GM18909 (cell line): Measurements from ENCODE around the gene SUSD2.
"Not testable (repeated sequence)": the region's sequence is repeated elsewhere in the genome, so short reads cannot be mapped to it uniquely, and the experiment has no call there.

Experiments
- ATAC-seq: cut with Tn5 transposase; IDR thresholded peaks from one replicate; pipeline ENCODE4 v1.9.1; 2021; ENCODE audit warnings: mild to moderate bottlenecking; ENCODE audit not compliant: unreplicated experiment, poor library complexity

SUSD2 gene

DNA sequence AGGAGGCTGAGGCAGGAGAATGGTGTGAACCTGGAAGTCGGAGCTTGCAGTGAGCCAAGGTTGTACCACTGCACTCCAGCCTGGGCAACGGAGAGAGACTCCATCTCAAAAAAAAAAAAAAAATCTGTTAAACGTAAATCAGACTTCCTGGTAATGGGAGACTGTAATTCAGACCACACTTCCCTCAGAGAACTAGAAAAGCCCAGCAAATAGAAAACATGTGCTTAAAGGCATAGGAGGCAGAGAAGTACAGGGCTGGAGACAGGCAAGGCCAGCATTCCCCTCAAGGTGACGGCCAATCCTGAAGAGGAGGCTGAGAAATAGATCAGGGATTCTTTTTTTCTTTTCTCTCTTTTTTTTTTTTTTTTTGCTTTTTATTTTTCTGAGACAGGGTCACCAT, 55.4 kb downstream of the SUSD2 start:
- ATAC-seq, result no peak

DNA sequence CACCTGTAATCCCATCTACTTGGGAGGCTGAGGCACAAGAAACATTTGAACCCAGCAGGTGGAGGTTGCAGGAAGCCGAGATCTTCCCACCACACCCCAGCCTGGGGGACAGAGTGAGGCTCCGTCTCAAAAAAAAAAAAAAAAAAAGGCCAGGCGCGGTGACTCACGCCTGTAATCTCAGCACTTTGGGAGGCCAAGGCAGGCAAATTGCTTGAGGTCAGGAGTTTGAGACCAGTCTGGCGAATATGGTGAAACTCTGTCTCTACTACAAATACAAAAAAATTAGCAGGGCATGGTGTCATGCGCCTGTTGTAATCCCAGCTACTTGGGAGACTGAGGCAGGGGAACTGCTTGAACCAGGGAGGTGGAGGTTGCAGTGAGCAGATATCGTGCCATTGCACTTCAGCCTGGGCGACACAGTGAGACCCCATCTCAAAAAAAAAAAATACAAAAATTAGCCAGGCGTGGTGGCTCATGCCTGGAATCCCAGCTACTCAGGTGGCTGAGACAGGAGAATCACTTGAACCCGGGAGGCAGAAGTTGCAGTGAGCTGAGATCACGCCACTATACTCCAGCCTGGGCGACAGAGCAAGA, 56.9 kb downstream of the SUSD2 start:
- ATAC-seq, result not testable (repeated sequence)
